ENCODE measurements around the gene CNTN1.
A peak's percentile ranks its signal among the peaks of the same experiment; 100 is the strongest.

CNTN1 gene

GRCh38 chr12:40684986-40685385 lies 7.3 kb upstream of the CNTN1 start:
- peaks cover 9% of the 10 kb centered on the region for H3K27me3 Mint-ChIP-seq
- no peaks in the 10 kb centered on the region for H3K9me3 Mint-ChIP-seq
- ATAC-seq: no peak
- H3K27ac Mint-ChIP-seq: no peak overlapping the region
- no peak overlapping the region for H3K4me3 Mint-ChIP-seq
- H3K4me1 Mint-ChIP-seq: no peaks in the 10 kb centered on the region
- no peaks in the 10 kb centered on the region for H3K36me3 Mint-ChIP-seq

GRCh38 chr12:40688085-40688725 lies 4.0 kb upstream of the CNTN1 start:
- H3K36me3 Mint-ChIP-seq: no peaks in the 10 kb centered on the region
- peaks cover 29% of the 10 kb centered on the region for H3K27me3 Mint-ChIP-seq
- H3K4me1 Mint-ChIP-seq: no peaks in the 10 kb centered on the region
- no peak overlapping the region for H3K27ac Mint-ChIP-seq
- ATAC-seq: no peak
- H3K4me3 Mint-ChIP-seq: no peak overlapping the region
- no peaks in the 10 kb centered on the region for H3K9me3 Mint-ChIP-seq

- Mint-ChIP-seq H3K9me3 (no peaks in the 10 kb centered on the region), H3K4me3 (no peak overlapping the region), H3K36me3 (no peaks in the 10 kb centered on the region), H3K27me3 (peaks cover 30% of the 10 kb centered on the region), H3K27ac (no peak overlapping the region), H3K4me1 (no peaks in the 10 kb centered on the region)
- ATAC-seq: no peak
Observed at GRCh38 chr12:40689576-40689975, 2.7 kb upstream of the CNTN1 start.

- H3K9me3 Mint-ChIP-seq: no peaks in the 10 kb centered on the region
- no peak overlapping the region for H3K4me3 Mint-ChIP-seq
- H3K27me3 Mint-ChIP-seq: peaks cover 45% of the 10 kb centered on the region
- no peak for ATAC-seq
- H3K36me3 Mint-ChIP-seq: no peaks in the 10 kb centered on the region
- H3K27ac Mint-ChIP-seq: no peak overlapping the region
- no peaks in the 10 kb centered on the region for H3K4me1 Mint-ChIP-seq
Observed at GRCh38 chr12:40692765-40693206, 547 bp downstream of the CNTN1 start.

GRCh38 chr12:40693207-40693821 lies 1.1 kb downstream of the CNTN1 start:
- Mint-ChIP-seq H3K27ac (no peak overlapping the region), H3K27me3 (peaks cover 45% of the 10 kb centered on the region)

GRCh38 chr12:40697566-40698259 lies 5.5 kb downstream of the CNTN1 start:
- Mint-ChIP-seq H3K9me3 (no peaks in the 10 kb centered on the region), H3K4me1 (no peaks in the 10 kb centered on the region), H3K36me3 (no peaks in the 10 kb centered on the region), H3K4me3 (no peak overlapping the region), H3K27ac (no peak overlapping the region), H3K27me3 (peaks cover 40% of the 10 kb centered on the region)
- no peak for ATAC-seq

More at GRCh38 chr12:40693207-40693821, 1.1 kb downstream of the CNTN1 start:
- H3K4me3 Mint-ChIP-seq: no peak overlapping the region
- no peaks in the 10 kb centered on the region for H3K9me3 Mint-ChIP-seq
- no peak for ATAC-seq
- H3K4me1 Mint-ChIP-seq: no peaks in the 10 kb centered on the region
- no peaks in the 10 kb centered on the region for H3K36me3 Mint-ChIP-seq

GRCh38 chr12:40701756-40702155 lies 9.5 kb downstream of the CNTN1 start:
- Mint-ChIP-seq H3K27ac (no peak overlapping the region), H3K9me3 (no peaks in the 10 kb centered on the region), H3K27me3 (peaks cover 11% of the 10 kb centered on the region), H3K4me3 (no peak overlapping the region), H3K4me1 (no peaks in the 10 kb centered on the region), H3K36me3 (no peaks in the 10 kb centered on the region)
- no peak for ATAC-seq

- H3K4me3 Mint-ChIP-seq: no peak overlapping the region
- H3K4me1 Mint-ChIP-seq: no peaks in the 10 kb centered on the region
- H3K9me3 Mint-ChIP-seq: no peaks in the 10 kb centered on the region
- no peak overlapping the region for H3K27ac Mint-ChIP-seq
- H3K27me3 Mint-ChIP-seq: no peaks in the 10 kb centered on the region
- no peak for ATAC-seq
- no peaks in the 10 kb centered on the region for H3K36me3 Mint-ChIP-seq
Observed at GRCh38 chr12:40711121-40711520, 18.9 kb downstream of the CNTN1 start.

- Mint-ChIP-seq H3K4me3 (no peak overlapping the region), H3K9me3 (no peaks in the 10 kb centered on the region), H3K27me3 (no peaks in the 10 kb centered on the region), H3K4me1 (no peaks in the 10 kb centered on the region), H3K36me3 (no peaks in the 10 kb centered on the region), H3K27ac (no peak overlapping the region)
- no peak for ATAC-seq
Observed at GRCh38 chr12:40714636-40715035, 22.4 kb downstream of the CNTN1 start.

GRCh38 chr12:40716037-40716436 lies 23.8 kb downstream of the CNTN1 start:
- no peaks in the 10 kb centered on the region for H3K9me3 Mint-ChIP-seq
- ATAC-seq: no peak
- H3K27me3 Mint-ChIP-seq: no peaks in the 10 kb centered on the region
- no peak overlapping the region for H3K4me3 Mint-ChIP-seq
- no peak overlapping the region for H3K27ac Mint-ChIP-seq
- H3K4me1 Mint-ChIP-seq: no peaks in the 10 kb centered on the region
- H3K36me3 Mint-ChIP-seq: no peaks in the 10 kb centered on the region

GRCh38 chr12:40717576-40717975 lies 25.3 kb downstream of the CNTN1 start:
- Mint-ChIP-seq H3K27ac (no peak overlapping the region), H3K4me1 (no peaks in the 10 kb centered on the region), H3K4me3 (no peak overlapping the region), H3K9me3 (no peaks in the 10 kb centered on the region), H3K36me3 (no peaks in the 10 kb centered on the region), H3K27me3 (no peaks in the 10 kb centered on the region)
- ATAC-seq: no peak

GRCh38 chr12:40718878-40719372 lies 26.7 kb downstream of the CNTN1 start:
- Mint-ChIP-seq H3K9me3 (no peaks in the 10 kb centered on the region), H3K4me3 (no peak overlapping the region), H3K27me3 (no peaks in the 10 kb centered on the region), H3K36me3 (no peaks in the 10 kb centered on the region), H3K27ac (no peak overlapping the region), H3K4me1 (no peaks in the 10 kb centered on the region)
- no peak for ATAC-seq

- H3K4me3 Mint-ChIP-seq: no peak overlapping the region
- no peaks in the 10 kb centered on the region for H3K9me3 Mint-ChIP-seq
- H3K27me3 Mint-ChIP-seq: no peaks in the 10 kb centered on the region
- no peak for ATAC-seq
- H3K4me1 Mint-ChIP-seq: no peaks in the 10 kb centered on the region
- no peak overlapping the region for H3K27ac Mint-ChIP-seq
- H3K36me3 Mint-ChIP-seq: no peaks in the 10 kb centered on the region
Observed at GRCh38 chr12:40723001-40723400, 30.8 kb downstream of the CNTN1 start.

- H3K4me1 Mint-ChIP-seq: no peaks in the 10 kb centered on the region
- H3K36me3 Mint-ChIP-seq: no peaks in the 10 kb centered on the region
- H3K9me3 Mint-ChIP-seq: no peaks in the 10 kb centered on the region
- no peak overlapping the region for H3K4me3 Mint-ChIP-seq
- no peak overlapping the region for H3K27ac Mint-ChIP-seq
- ATAC-seq: no peak
- no peaks in the 10 kb centered on the region for H3K27me3 Mint-ChIP-seq
Observed at GRCh38 chr12:40726366-40726765, 34.1 kb downstream of the CNTN1 start.

GRCh38 chr12:40727774-40728483 lies 35.7 kb downstream of the CNTN1 start:
- Mint-ChIP-seq H3K36me3 (no peaks in the 10 kb centered on the region), H3K4me3 (no peak overlapping the region), H3K27ac (no peak overlapping the region), H3K4me1 (no peaks in the 10 kb centered on the region), H3K9me3 (no peaks in the 10 kb centered on the region), H3K27me3 (no peaks in the 10 kb centered on the region)
- peak; percentile 36 for ATAC-seq

All from stimulated activated memory B cell treated with anti-CD40 and anti-IgM and Interleukin-4, amounts not matched to agents 10 μg/mL and 1 μg/mL and 100 μg/mL, for 72 hours (primary cell).